HG03064 (cell line): ENCODE measurements around the gene PHYKPL.

Experiments
- ATAC-seq: cut with Tn5 transposase; IDR thresholded peaks from one replicate; pipeline ENCODE4 v1.9.1; 2021; ENCODE audit warnings: low read depth; ENCODE audit not compliant: unreplicated experiment

Gene PHYKPL

GRCh38 chr5:178194026-178194425 is 38.6 kb downstream of the PHYKPL start:
- ATAC-seq: no peak

- no peak for ATAC-seq
Observed at GRCh38 chr5:178193251-178193809, 39.3 kb downstream of the PHYKPL start.

- ATAC-seq: no peak
Observed at GRCh38 chr5:178192787-178193186, 39.8 kb downstream of the PHYKPL start.

GRCh38 chr5:178192244-178192643 is 40.4 kb downstream of the PHYKPL start:
- no peak for ATAC-seq

- ATAC-seq: no peak
Observed at GRCh38 chr5:178191661-178192060, 40.9 kb downstream of the PHYKPL start.

GRCh38 chr5:178189433-178189832 is 43.2 kb downstream of the PHYKPL start:
- no peak for ATAC-seq

- no peak for ATAC-seq
Observed at GRCh38 chr5:178187014-178187413, 45.6 kb downstream of the PHYKPL start, which contains the start of gene GMCL2. TSS of gene GMCL2 (minus strand) at chr5:178187371. CDS start at chr5:178187299, 72 bp downstream.

- no peak for ATAC-seq
Observed at GRCh38 chr5:178186427-178186826, 46.2 kb downstream of the PHYKPL start.

- no peak for ATAC-seq
Observed at GRCh38 chr5:178182158-178182876, 50.3 kb downstream of the PHYKPL start.

- ATAC-seq: no peak
Observed at GRCh38 chr5:178180141-178180863, 52.3 kb downstream of the PHYKPL start.

GRCh38 chr5:178177569-178177968 is 55.0 kb downstream of the PHYKPL start:
- ATAC-seq: no peak

- no peak for ATAC-seq
Observed at GRCh38 chr5:178176791-178177190, 55.8 kb downstream of the PHYKPL start.

GRCh38 chr5:178174456-178174855 is 58.1 kb downstream of the PHYKPL start:
- ATAC-seq: no peak

- ATAC-seq: no peak
Observed at GRCh38 chr5:178170455-178170854, 62.1 kb downstream of the PHYKPL start.

GRCh38 chr5:178165581-178165980 is 67.0 kb downstream of the PHYKPL start:
- ATAC-seq: no peak

- peak; percentile 84 for ATAC-seq
Observed at GRCh38 chr5:178163772-178164735, 68.5 kb downstream of the PHYKPL start.

GRCh38 chr5:178162481-178162880 is 70.1 kb downstream of the PHYKPL start:
- ATAC-seq: no peak

- no peak for ATAC-seq
Observed at GRCh38 chr5:178160176-178160575, 72.4 kb downstream of the PHYKPL start.
